Astrocyte of the cerebellum (primary cell): Measurements from ENCODE around the gene CLEC4A.

Experiments used
- DNase-seq: peaks from one replicate; pipeline ENCODE4 v3.0.0-alpha.2; 2011; ENCODE audit warnings: low read depth
- H3K4me3 ChIP-seq: 2 replicates; pipeline ENCODE4 v1.5.1; 2011; ENCODE audit warnings: mild to moderate bottlenecking, low read depth, low read length, moderate library complexity
- CTCF ChIP-seq: IDR thresholded peaks from 2 replicates; pipeline ENCODE4 v1.5.1; 2012; ENCODE audit warnings: low read length, low read depth, moderate library complexity, mild to moderate bottlenecking; ENCODE audit errors: missing control alignments
- in situ Hi-C: cut with HindIII; loops from 2 replicates; pipeline ENCODE4 v1.10.0; 2017; ENCODE audit warnings: low sequenced_read_pairs

The CLEC4A gene

GRCh38 chr12:8123124-8123912 lies at the start of gene CLEC4A:
CLEC4A (plus strand) TSS chr12:8123617; CDS start chr12:8123879, 262 bp downstream.
- DNase-seq, result no peak
- no peak for TF ChIP-seq CTCF
- in situ Hi-C loops, result no loop called here
- no peak within 1 kb of the TSS for H3K4me3 ChIP-seq

GRCh38 chr12:8075935-8076334 lies 47.5 kb upstream of the CLEC4A start:
- DNase-seq, result no peak
- H3K4me3 ChIP-seq, result no peak overlapping the region
- in situ Hi-C loops, result loop anchor here (25.0 kb wide), 1 partner anchor 111 kb away; no protein-coding TSS in a partner anchor
- TF ChIP-seq CTCF, result no peak

GRCh38 chr12:8076366-8076765 lies 47.1 kb upstream of the CLEC4A start:
- no peak for DNase-seq
- H3K4me3 ChIP-seq, result no peak overlapping the region
- in situ Hi-C loops, result loop anchor here (25.0 kb wide), 1 partner anchor 111 kb away; no protein-coding TSS in a partner anchor
- TF ChIP-seq CTCF, result no peak

- TF ChIP-seq CTCF, result no peak
- no peak overlapping the region for H3K4me3 ChIP-seq
- DNase-seq, result peak; percentile 28
- in situ Hi-C loops, result loop anchor here (25.0 kb wide), 1 partner anchor 110 kb away; no protein-coding TSS in a partner anchor
Observed at GRCh38 chr12:8077207-8077606, 46.2 kb upstream of the CLEC4A start.

GRCh38 chr12:8078398-8078797 lies 45.0 kb upstream of the CLEC4A start:
- in situ Hi-C loops, result loop anchor here (25.0 kb wide), 1 partner anchor 109 kb away; no protein-coding TSS in a partner anchor
- peak; percentile 73 for DNase-seq
- TF ChIP-seq CTCF, result peak; percentile 66
- H3K4me3 ChIP-seq, result no peak overlapping the region

- no peak overlapping the region for H3K4me3 ChIP-seq
- DNase-seq, result no peak
- no peak for TF ChIP-seq CTCF
- in situ Hi-C loops, result loop anchor here (25.0 kb wide), 1 partner anchor 108 kb away; no protein-coding TSS in a partner anchor
Observed at GRCh38 chr12:8078916-8079315, 44.5 kb upstream of the CLEC4A start.
